Measurements from ENCODE around the gene GLS. TPM values are rescaled to one million over a fixed set of nuclear protein-coding genes. Genes with fewer than 3 reads are reported as not detected.

Gene GLS
- total and polyA plus RNA-seq, 7 donors: 6.9 to 30.6 (median 26.7) TPM

DNA sequence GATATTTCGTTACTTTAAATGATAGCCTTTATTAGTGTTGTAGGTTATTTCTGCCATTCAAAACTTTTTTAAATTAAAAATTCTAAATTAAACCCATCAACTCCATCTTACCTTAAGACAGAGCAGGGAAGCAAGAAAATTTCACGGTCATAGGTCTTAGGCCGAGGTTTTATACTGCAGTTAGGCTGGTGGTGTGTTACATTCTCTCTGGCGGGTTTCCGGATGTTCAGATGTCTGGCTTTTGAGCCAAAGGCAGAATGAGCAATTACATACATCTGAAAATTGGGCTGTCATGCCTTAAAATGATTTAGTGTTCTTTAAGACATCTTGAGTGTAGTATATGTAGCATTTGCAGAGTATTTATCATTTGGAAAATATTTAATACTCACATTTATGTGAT lies 27.9 kb downstream of the GLS start:
- Histone ChIP-seq H3K36me3 (ENCODE audit: insufficient read depth in 1 of 2, low read depth in 1 of 2) (peaks cover 0 to 61% of the 10 kb centered on the region in 2 donors), H3K4me3 (no peak overlapping the region), H3K27me3 (ENCODE audit: insufficient read depth in 3 of 3, low read length in 2 of 3) (no peaks in the 10 kb centered on the region), H3K9me3 (no peaks in the 10 kb centered on the region), H3K27ac (no peak overlapping the region), H3K4me1 (no peaks in the 10 kb centered on the region)
- TF ChIP-seq, protein P1, sequence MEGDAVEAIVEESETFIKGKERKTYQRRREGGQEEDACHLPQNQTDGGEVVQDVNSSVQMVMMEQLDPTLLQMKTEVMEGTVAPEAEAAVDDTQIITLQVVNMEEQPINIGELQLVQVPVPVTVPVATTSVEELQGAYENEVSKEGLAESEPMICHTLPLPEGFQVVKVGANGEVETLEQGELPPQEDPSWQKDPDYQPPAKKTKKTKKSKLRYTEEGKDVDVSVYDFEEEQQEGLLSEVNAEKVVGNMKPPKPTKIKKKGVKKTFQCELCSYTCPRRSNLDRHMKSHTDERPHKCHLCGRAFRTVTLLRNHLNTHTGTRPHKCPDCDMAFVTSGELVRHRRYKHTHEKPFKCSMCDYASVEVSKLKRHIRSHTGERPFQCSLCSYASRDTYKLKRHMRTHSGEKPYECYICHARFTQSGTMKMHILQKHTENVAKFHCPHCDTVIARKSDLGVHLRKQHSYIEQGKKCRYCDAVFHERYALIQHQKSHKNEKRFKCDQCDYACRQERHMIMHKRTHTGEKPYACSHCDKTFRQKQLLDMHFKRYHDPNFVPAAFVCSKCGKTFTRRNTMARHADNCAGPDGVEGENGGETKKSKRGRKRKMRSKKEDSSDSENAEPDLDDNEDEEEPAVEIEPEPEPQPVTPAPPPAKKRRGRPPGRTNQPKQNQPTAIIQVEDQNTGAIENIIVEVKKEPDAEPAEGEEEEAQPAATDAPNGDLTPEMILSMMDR (IDR thresholded peaks at IDR 0.05): no peak
- 95 to 99% (median 98%) methylated on average over 5 of the region's 5 CpGs for WGBS, 3 donors
- DNase-seq (no peak), ATAC-seq (no peak)
- intact Hi-C loops (cut with DNase I): no loop called here

DNA sequence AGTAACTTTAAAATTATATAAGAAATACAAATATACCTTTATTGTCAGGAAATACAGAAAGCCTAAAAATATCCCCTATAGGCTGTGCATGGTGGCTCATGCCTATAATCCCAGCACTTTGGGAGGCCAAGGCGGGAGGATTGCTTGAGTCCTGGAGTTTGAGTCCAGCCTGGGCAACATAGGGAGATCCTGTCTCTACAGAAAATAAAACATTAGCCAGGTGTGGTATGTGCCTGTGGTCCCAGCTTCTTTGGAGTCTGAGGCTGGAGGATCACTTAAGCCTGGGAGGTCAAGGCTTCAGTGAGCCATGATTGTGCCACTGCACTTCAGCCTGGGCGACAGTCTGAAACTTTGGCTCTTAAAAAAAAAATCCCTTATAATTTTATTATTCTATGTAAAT lies 29.1 kb downstream of the GLS start:
- intact Hi-C loops (cut with DNase I): no loop called here

DNA sequence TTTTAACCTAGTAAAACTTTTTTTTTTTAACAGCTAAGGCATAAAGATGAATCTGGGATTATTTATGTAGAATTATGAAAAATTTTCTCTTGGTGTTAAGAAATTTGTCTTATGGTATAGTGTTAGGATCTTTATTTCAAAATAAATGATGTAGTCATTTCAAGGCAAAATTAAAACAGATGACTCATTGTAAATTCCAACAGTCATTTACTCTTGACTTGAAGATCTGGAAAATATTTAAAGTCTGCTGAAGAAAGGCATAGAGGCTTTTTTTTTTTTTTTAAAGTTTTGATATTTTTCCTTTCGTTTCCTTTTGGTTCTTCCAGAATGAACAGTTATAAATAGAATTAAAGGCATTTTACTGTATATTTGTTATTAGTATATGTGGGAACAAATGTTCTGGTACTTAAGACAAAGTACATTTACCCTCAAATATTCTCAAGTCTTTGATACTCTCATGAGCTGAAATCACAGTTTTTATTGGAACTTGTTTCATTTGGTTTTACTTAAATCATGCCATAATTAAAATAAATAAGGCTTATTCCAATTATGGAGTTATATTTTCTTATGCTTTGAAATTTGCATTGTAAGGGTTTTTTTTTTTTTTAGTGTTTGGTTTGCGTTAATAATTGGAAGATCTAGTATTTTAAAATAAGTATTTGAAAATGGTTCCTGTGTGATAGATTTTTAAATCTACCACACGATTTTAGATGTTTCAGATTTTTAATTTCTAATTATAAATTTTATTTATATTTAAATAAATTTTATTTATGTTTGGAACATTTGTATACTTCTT lies 29.9 kb downstream of the GLS start:
- H3K27me3 ChIP-seq (ENCODE audit: insufficient read depth in 3 of 3, low read length in 2 of 3): no peaks in the 10 kb centered on the region
- H3K27ac ChIP-seq: no peak overlapping the region
- H3K4me3 ChIP-seq: no peak overlapping the region
- ATAC-seq (no peak), DNase-seq (no peak)
- no peaks in the 10 kb centered on the region for H3K9me3 ChIP-seq
- intact Hi-C loops (cut with DNase I): no loop called here
- WGBS, 3 donors: 54 to 58% (median 56%) methylated on average over 3 of the region's 3 CpGs
- H3K4me1 ChIP-seq: no peaks in the 10 kb centered on the region
- TF ChIP-seq, protein P1 (IDR thresholded peaks at IDR 0.05): no peak
- H3K36me3 ChIP-seq (ENCODE audit: insufficient read depth in 1 of 2, low read depth in 1 of 2): peaks cover 0 to 55% of the 10 kb centered on the region in 2 donors

More for the DNA sequence above, 29.1 kb downstream of the GLS start:
- ATAC-seq: no peak
- no peak for DNase-seq
- WGBS, 3 donors: 96 to 99% (median 96%) methylated on average over 2 of the region's 2 CpGs
- TF ChIP-seq, protein P1 (IDR thresholded peaks at IDR 0.05): no peak
- H3K27me3 ChIP-seq (ENCODE audit: insufficient read depth in 3 of 3, low read length in 2 of 3): no peaks in the 10 kb centered on the region
- no peak overlapping the region for H3K4me3 ChIP-seq
- no peak overlapping the region for H3K27ac ChIP-seq
- no peaks in the 10 kb centered on the region for H3K4me1 ChIP-seq
- no peaks in the 10 kb centered on the region for H3K9me3 ChIP-seq
- H3K36me3 ChIP-seq (ENCODE audit: insufficient read depth in 1 of 2, low read depth in 1 of 2): peaks cover 0 to 58% of the 10 kb centered on the region in 2 donors

DNA sequence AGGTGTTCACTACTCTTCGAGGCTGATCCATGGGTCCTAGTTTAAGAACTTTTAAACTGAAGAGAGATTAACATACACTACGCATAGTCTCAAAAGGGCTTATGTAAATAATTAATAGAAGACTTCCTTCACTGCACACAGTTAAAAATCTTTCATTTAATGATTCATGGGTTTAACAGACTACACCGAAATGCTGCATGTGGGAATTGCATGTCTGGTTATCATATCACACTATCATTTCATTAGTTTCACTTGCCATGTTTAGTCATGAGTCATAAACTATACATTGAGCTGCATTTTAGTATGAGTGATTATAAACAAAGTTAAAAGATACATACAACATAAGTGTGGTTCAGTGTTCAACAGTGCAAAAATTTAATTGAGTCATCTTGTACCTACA lies 31.2 kb downstream of the GLS start:
- Histone ChIP-seq H3K4me1 (no peaks in the 10 kb centered on the region), H3K4me3 (no peak overlapping the region), H3K36me3 (ENCODE audit: insufficient read depth in 1 of 2, low read depth in 1 of 2) (peaks cover 0 to 62% of the 10 kb centered on the region in 2 donors), H3K9me3 (no peaks in the 10 kb centered on the region), H3K27ac (no peak overlapping the region), H3K27me3 (ENCODE audit: insufficient read depth in 3 of 3, low read length in 2 of 3) (no peaks in the 10 kb centered on the region)
- intact Hi-C loops (cut with DNase I): no loop called here
- no peak for DNase-seq
- TF ChIP-seq, protein P1 (IDR thresholded peaks at IDR 0.05): no peak
- ATAC-seq: no peak
- 86 to 92% (median 91%) methylated on average over 3 of the region's 3 CpGs for whole genome bisulfite sequencing, 3 donors

Data from psoas muscle (tissue), 8 donors.